ENCODE results near the gene QPCTL.
A peak's percentile ranks its signal among the peaks of the same experiment; 100 is the strongest.

The QPCTL gene

GRCh38 chr19:45730368-45731288 lies 38.2 kb downstream of the QPCTL start, which contains the start of gene FBXO46:
TSS of gene FBXO46 (minus strand) at chr19:45730896. CDS start at chr19:45713495, 17,401 bp downstream.
- DNase-seq (ENCODE audit: extremely low read depth, insufficient read length), result peak; percentile 89
- Histone ChIP-seq H3K27me3 (replicated peaks; ENCODE audit: control insufficient read depth, insufficient read depth, low read length) (no peaks in the 10 kb centered on the region), H3K4me3 (replicated peaks; ENCODE audit: low read depth, low read length) (peak within 1 kb of the TSS; percentile 87), H3K36me3 (ENCODE audit: control insufficient read depth, insufficient read depth, low read length) (peaks cover 5% of the 10 kb centered on the region)
- peak; percentile 40 for TF ChIP-seq CTCF (IDR thresholded peaks at IDR 0.05; ENCODE audit: insufficient read depth, low read length, poor library complexity, severe bottlenecking)

- Histone ChIP-seq H3K27me3 (replicated peaks; ENCODE audit: control insufficient read depth, insufficient read depth, low read length) (no peaks in the 10 kb centered on the region), H3K4me3 (replicated peaks; ENCODE audit: low read depth, low read length) (no peak within 1 kb of the TSS), H3K36me3 (ENCODE audit: control insufficient read depth, insufficient read depth, low read length) (no peaks in the 10 kb centered on the region; the same call in 1 of the 2 replicates)
- DNase-seq (ENCODE audit: extremely low read depth, insufficient read length), result no peak
- no peak for TF ChIP-seq CTCF (IDR thresholded peaks at IDR 0.05; ENCODE audit: insufficient read depth, low read length, poor library complexity, severe bottlenecking)
These were observed 40.8 kb downstream of the QPCTL start, which contains the start of gene MEIOSIN for GRCh38 chr19:45733160-45733810. TSS of gene MEIOSIN (plus strand) at chr19:45733439. CDS start at chr19:45735377, 1,938 bp downstream.

GRCh38 chr19:45739498-45740439 lies 47.3 kb downstream of the QPCTL start:
- no peaks in the 10 kb centered on the region for H3K36me3 ChIP-seq (ENCODE audit: control insufficient read depth, insufficient read depth, low read length)
- no peak for DNase-seq (ENCODE audit: extremely low read depth, insufficient read length)
- H3K27me3 ChIP-seq (replicated peaks; ENCODE audit: control insufficient read depth, insufficient read depth, low read length), result no peaks in the 10 kb centered on the region
- H3K4me3 ChIP-seq (replicated peaks; ENCODE audit: low read depth, low read length), result no peak overlapping the region
- TF ChIP-seq CTCF (IDR thresholded peaks at IDR 0.05; ENCODE audit: insufficient read depth, low read length, poor library complexity, severe bottlenecking), result no peak

- no peak for TF ChIP-seq CTCF (IDR thresholded peaks at IDR 0.05; ENCODE audit: insufficient read depth, low read length, poor library complexity, severe bottlenecking)
- Histone ChIP-seq H3K4me3 (replicated peaks; ENCODE audit: low read depth, low read length) (no peak overlapping the region), H3K36me3 (ENCODE audit: control insufficient read depth, insufficient read depth, low read length) (no peaks in the 10 kb centered on the region), H3K27me3 (replicated peaks; ENCODE audit: control insufficient read depth, insufficient read depth, low read length) (peaks cover 1% of the 10 kb centered on the region; the same call in 1 of the 2 replicates)
- DNase-seq (ENCODE audit: extremely low read depth, insufficient read length), result no peak
These were observed 50.5 kb downstream of the QPCTL start for GRCh38 chr19:45742969-45743368.

- peaks cover 1% of the 10 kb centered on the region; the same call in 1 of the 2 replicates for H3K27me3 ChIP-seq (replicated peaks; ENCODE audit: control insufficient read depth, insufficient read depth, low read length)
- DNase-seq (ENCODE audit: extremely low read depth, insufficient read length), result no peak
- no peak for TF ChIP-seq CTCF (IDR thresholded peaks at IDR 0.05; ENCODE audit: insufficient read depth, low read length, poor library complexity, severe bottlenecking)
- no peak overlapping the region for H3K4me3 ChIP-seq (replicated peaks; ENCODE audit: low read depth, low read length)
- no peaks in the 10 kb centered on the region for H3K36me3 ChIP-seq (ENCODE audit: control insufficient read depth, insufficient read depth, low read length)
These were observed 53.1 kb downstream of the QPCTL start for GRCh38 chr19:45745606-45746005.

Data from GM06990 (cell line).